HepG2 (cell line): ENCODE data around the gene PGC. TPM values are rescaled to one million over a fixed set of nuclear protein-coding genes. Genes with fewer than 3 reads are reported as not detected.

Experiments used
- ATAC-seq: fragments of 200-7000 bp; cut with Tn5 transposase; 3 replicates; pipeline ENCODE4 v1.9.1; 2020; ENCODE audit warnings: mild to moderate bottlenecking, moderate library complexity
- BruUV-seq: library from RNA; stranded (reverse); fragments of 400-500 nt; replicated peaks from 2 replicates; lab custom pipeline; 2021; lab: Mats Ljungman, UMichigan
- CTCF ChIA-PET: fragments of 300-600 bp; formaldehyde crosslinking; extraction: SDS; loops from one replicate; lab custom pipeline; 2021; ENCODE audit warnings: low total read pairs, inconsistent platforms, low intra/inter-chr PET ratio; lab: Yijun Ruan, JAX
- POLR2A ChIA-PET: fragments of 350-600 bp; sonication (Branson Sonifier 250); formaldehyde crosslinking; loops from one replicate; lab custom pipeline; 2020; ENCODE audit warnings: antibody characterized with exemption, inconsistent platforms; lab: Yijun Ruan, JAX
- DNase-seq: peaks from one replicate; pipeline ENCODE4 v3.0.0-alpha.2; 2015; ENCODE audit warnings: low spot score
- FAIRE-seq: peaks from 3 replicates; lab custom pipeline; 2011; peaks lifted over from hg19 to GRCh38; lab: Jason Lieb, UNC
- H2AFZ ChIP-seq: one replicate; pipeline ENCODE4 v1.6.1; 2011; ENCODE audit warnings: low read length, inconsistent platforms
- H3K27ac ChIP-seq: fragments of 300-600 bp; 3 replicates; pipeline ENCODE4 v1.8.0; 2011; ENCODE audit warnings: mixed run types, mild to moderate bottlenecking, mixed read lengths, low read length, inconsistent platforms; ENCODE audit not compliant: insufficient read depth; ENCODE audit errors: extremely low read length
- H3K27me3 ChIP-seq, 2 experiments: fragments of 200-600 bp in 1 of 2; 2 replicates in 1 of 2; 3 replicates in 1 of 2; pipeline versions ENCODE4 v1.6.0 to v1.8.0; 2011; ENCODE audit warnings: low read length in 2 of 2, mild to moderate bottlenecking in 2 of 2, moderate library complexity in 2 of 2, inconsistent platforms in 1 of 2; ENCODE audit not compliant: insufficient read depth in 2 of 2, control insufficient read depth in 1 of 2
- H3K36me3 ChIP-seq, 2 experiments: fragments of 200-600 bp in 1 of 2; replicated peaks in 1 of 2; 2 replicates in 1 of 2; 3 replicates in 1 of 2; pipeline versions ENCODE4 v1.5.1 to v1.8.0; 2011; ENCODE audit warnings: low read length in 2 of 2, inconsistent platforms in 1 of 2; ENCODE audit not compliant: insufficient read depth in 2 of 2, control insufficient read depth in 1 of 2
- H3K4me1 ChIP-seq: 2 replicates; pipeline ENCODE4 v1.5.1; 2012; ENCODE audit warnings: low read length, inconsistent platforms; ENCODE audit not compliant: insufficient read depth
- H3K4me2 ChIP-seq: 2 replicates; pipeline ENCODE4 v1.6.0; 2011; ENCODE audit warnings: low read depth, low read length, inconsistent platforms
- H3K4me3 ChIP-seq, 3 experiments: fragments of 200-600 bp in 1 of 3; sonication (generic), shearing (Covaris generic) in 1 of 3; replicated peaks in 1 of 3; 2 replicates each; pipeline ENCODE4 v1.5.1; 2011 to 2016; ENCODE audit warnings: low read length in 3 of 3, inconsistent platforms in 2 of 3, low read depth in 2 of 3, mild to moderate bottlenecking in 2 of 3, control low read depth in 1 of 3, mixed read lengths in 1 of 3; ENCODE audit not compliant: insufficient read depth in 1 of 3
- H3K79me2 ChIP-seq: one replicate; pipeline ENCODE4 v1.6.1; 2011; ENCODE audit warnings: low read length, inconsistent platforms; ENCODE audit not compliant: insufficient read depth
- H3K9ac ChIP-seq: 2 replicates; pipeline ENCODE4 v1.6.0; 2011; ENCODE audit warnings: mild to moderate bottlenecking, low read depth, low read length, inconsistent platforms; ENCODE audit not compliant: insufficient read depth
- H3K9me3 ChIP-seq: 2 replicates; pipeline ENCODE4 v1.5.1; 2012; ENCODE audit warnings: mild to moderate bottlenecking, low read length
- H4K20me1 ChIP-seq: 2 replicates; pipeline ENCODE4 v1.6.0; 2011; ENCODE audit warnings: inconsistent platforms, mild to moderate bottlenecking, low read length, moderate library complexity; ENCODE audit not compliant: insufficient read depth
- FOXA1 ChIP-seq, 2 experiments: fragments of 450-650 bp in 1 of 2; sonication (generic) in 1 of 2; formaldehyde crosslinking in 1 of 2; IDR thresholded peaks; 2 replicates each; pipeline versions ENCODE4 v1.4.0 to v1.6.1; 2016 to 2020; ENCODE audit warnings: missing genetic modification reagents in 1 of 2
- SP4 ChIP-seq: sonication (generic); formaldehyde crosslinking; IDR thresholded peaks from 2 replicates; pipeline ENCODE4 v1.8.1; 2023; ENCODE audit warnings: mild to moderate bottlenecking, missing genetic modification reagents
- ZBTB7B ChIP-seq: sonication (generic); formaldehyde crosslinking; IDR thresholded peaks from 2 replicates; pipeline ENCODE4 v1.4.0; 2020; ENCODE audit warnings: missing genetic modification reagents
- ZNF18 ChIP-seq: sonication (generic); formaldehyde crosslinking; IDR thresholded peaks from 2 replicates; pipeline ENCODE4 v1.8.0; 2022; ENCODE audit warnings: mild to moderate bottlenecking, missing genetic modification reagents; ENCODE audit not compliant: insufficient replicate concordance
- ZNF775 ChIP-seq: sonication (generic); formaldehyde crosslinking; IDR thresholded peaks from 2 replicates; pipeline ENCODE4 v1.4.0; 2020; ENCODE audit warnings: missing genetic modification reagents, mild to moderate bottlenecking, moderate library complexity, borderline replicate concordance
- WGBS: methylation state at CpG from one replicate; pipeline ENCODE4 v1.1.6; 2017; ENCODE audit warnings: low lambda C conversion rate; 5-methylcytosine and 5-hydroxymethylcytosine counted together
- in situ Hi-C: cut with HindIII; loops from 2 replicates; pipeline ENCODE4 v1.10.0; 2017; ENCODE audit warnings: low pct_unique_long_range_greater_than_20kb; ENCODE audit not compliant: extremely low pct_ligation_motif_present
- intact Hi-C: fragments of 100-400 bp; cut with micrococcal nuclease; formaldehyde crosslinking; loops from one replicate; pipeline ENCODE4 v1.10.0; 2022; ENCODE audit not compliant: unreplicated experiment
- polyA plus RNA-seq, 8 experiments: library from polyadenylated mRNA; depleted of rRNA in 3 of 8; stranded (reverse) in 7 of 8; unstranded in 1 of 8; fragments of >200 nt; fragmentation: Illumina TruSeq in 4 of 8; extraction: Trizol in 4 of 8; gene quantifications; 2 replicates each; pipeline versions ENCODE4 v1.2.1 to v1.2.3, GENCODE V29; 2011 to 2016; ENCODE audit warnings: low read depth in 4 of 8, missing spikeins in 1 of 8, mixed read lengths in 1 of 8; ENCODE audit not compliant: insufficient read depth in 1 of 8
- total RNA-seq, 5 experiments: library from RNA; depleted of rRNA; stranded (reverse); fragments of >200 nt; fragmentation: Illumina TruSeq; extraction: Trizol; gene quantifications; 2 replicates each; pipeline ENCODE4 v1.2.3, GENCODE V29; 2016; ENCODE audit warnings: low read depth in 1 of 5

The PGC gene
- total and polyA plus RNA-seq, 2 of the 13 experiments (the other 11 are each of a cell fraction or from before 2014, with no cell fraction given) = 426 to 502 TPM

GRCh38 chr6:41781366-41781730 lies 34.2 kb upstream of the PGC start:
- peak overlapping the region; percentile 97 for H3K4me2 ChIP-seq
- no TSS peak for BruUV-seq
- H3K36me3 ChIP-seq = peaks cover 0 to 6% of the 10 kb centered on the region in 2 experiments; a peak in 2 of 5 replicates
- FAIRE-seq = no peak
- no peak overlapping the region for H2AFZ ChIP-seq
- ATAC-seq = no peak
- peak overlapping the region; percentile 67 for H3K9ac ChIP-seq
- no peak for TF ChIP-seq FOXA1 (IDR thresholded peaks at IDR 0.05)
- TF ChIP-seq FOXA1 (CRISPR knock-in tag; IDR thresholded peaks at IDR 0.05) = 0 out of 2 replicates have a peak, but pooled peaks have one; percentile 7
- TF ChIP-seq ZBTB7B = 0 out of 2 replicates have a peak, but pooled peaks have one; percentile 3
- no peak for TF ChIP-seq ZNF775 (CRISPR knock-in tag)
- 0 out of 2 replicates have a peak, but pooled peaks have one; percentile 40 for TF ChIP-seq SP4 (CRISPR knock-in tag)
- peak; percentile 88 for TF ChIP-seq ZNF18
- 33% methylated on average over 3 of the region's 3 CpGs for WGBS
- intact Hi-C loops = loop anchor here (5.0 kb wide), 1 partner anchor 156 kb away; no protein-coding TSS in a partner anchor
- no peak overlapping the region for H3K27ac ChIP-seq
- peaks cover 33% of the 10 kb centered on the region for H3K4me1 ChIP-seq
- in situ Hi-C loops = loop anchor here (5.0 to 25.0 kb wide), 2 partner anchors 266 to 431 kb away; partner anchors contain the start of gene MRPS10
- CTCF ChIA-PET = interaction anchor here (2.1 kb wide), 1 partner anchor 263 kb away, joined by 24 read pairs; no protein-coding TSS in a partner anchor
- no peak for DNase-seq
- no peaks in the 10 kb centered on the region; a peak in 2 of 5 replicates for H3K27me3 ChIP-seq
- H3K79me2 ChIP-seq = peaks cover 4% of the 10 kb centered on the region
- H3K9me3 ChIP-seq = no peaks in the 10 kb centered on the region
- peak overlapping the region; percentile 82 to 93 (median 92) for H3K4me3 ChIP-seq
- H4K20me1 ChIP-seq = no peaks in the 10 kb centered on the region
- POLR2A ChIA-PET = interaction anchor here (1.3 kb wide), 1 partner anchor 58 kb away, joined by 3 read pairs; no protein-coding TSS in a partner anchor
